Renal pelvis (tissue), 4 donors: ENCODE data around the gene ADCY4. TPM values are rescaled to one million over a fixed set of nuclear protein-coding genes. Genes with fewer than 3 reads are reported as not detected.
"Not testable (repeated sequence)": the region's sequence is repeated elsewhere in the genome, so short reads cannot be mapped to it uniquely, and the experiment has no call there.

ENCODE experiments used
- DNase-seq: peaks from one replicate; pipeline ENCODE4 v3.0.0-alpha.2; 2013
- polyA plus RNA-seq, 3 donors: library from polyadenylated mRNA; unstranded; fragments of 120-200 nt; gene quantifications; one replicate each; pipeline ENCODE4 v1.2.1, GENCODE V29; 2013; ENCODE audit not compliant: insufficient read length in 3 of 3

The ADCY4 gene
- polyA plus RNA-seq, 3 donors = 19.3 to 22.6 (median 20.8) TPM

GRCh38 chr14:24340606-24341005 lies 5.7 kb upstream of the ADCY4 start:
- DNase-seq = no peak

GRCh38 chr14:24339284-24340151 lies 4.6 kb upstream of the ADCY4 start, which contains the start of gene RIPK3:
Gene RIPK3 (minus strand): TSS chr14:24339991. CDS start chr14:24339826, 165 bp downstream.
- no peak for DNase-seq

GRCh38 chr14:24338843-24339242 lies 4.0 kb upstream of the ADCY4 start:
- DNase-seq = no peak

GRCh38 chr14:24337824-24338175 lies 2.9 kb upstream of the ADCY4 start:
- no peak for DNase-seq

- no peak for DNase-seq
Measured at GRCh38 chr14:24337144-24337823, 2.4 kb upstream of the ADCY4 start.

GRCh38 chr14:24335461-24336171 lies 745 bp upstream of the ADCY4 start:
- no peak for DNase-seq

- DNase-seq = peak; percentile 72
Measured at GRCh38 chr14:24332268-24332993, 2.4 kb downstream of the ADCY4 start.

- no peak for DNase-seq
Measured at GRCh38 chr14:24331731-24332267, 3.1 kb downstream of the ADCY4 start.

- no peak for DNase-seq
Measured at GRCh38 chr14:24330973-24331674, 3.7 kb downstream of the ADCY4 start.

- DNase-seq = no peak
Measured at GRCh38 chr14:24329736-24330135, 5.1 kb downstream of the ADCY4 start.

- DNase-seq = no peak
Measured at GRCh38 chr14:24329073-24329663, 5.7 kb downstream of the ADCY4 start.

- DNase-seq = not testable (repeated sequence)
Measured at GRCh38 chr14:24327914-24328313, 7.0 kb downstream of the ADCY4 start.

GRCh38 chr14:24327303-24327702 lies 7.6 kb downstream of the ADCY4 start:
- no peak for DNase-seq

- no peak for DNase-seq
Measured at GRCh38 chr14:24325963-24326362, 8.9 kb downstream of the ADCY4 start.

GRCh38 chr14:24325041-24325530 lies 9.8 kb downstream of the ADCY4 start:
- DNase-seq = no peak

GRCh38 chr14:24324024-24324423 lies 10.8 kb downstream of the ADCY4 start:
- no peak for DNase-seq

GRCh38 chr14:24323341-24323740 lies 11.5 kb downstream of the ADCY4 start:
- DNase-seq = no peak

GRCh38 chr14:24322672-24323071 lies 12.2 kb downstream of the ADCY4 start:
- no peak for DNase-seq

- no peak for DNase-seq
Measured at GRCh38 chr14:24321212-24321975, 13.5 kb downstream of the ADCY4 start.
